H7 (cell line): ENCODE data around the gene SDC1. TPM values are rescaled to one million over a fixed set of nuclear protein-coding genes. Genes with fewer than 3 reads are reported as not detected.

ENCODE experiments used
- DNase-seq: peaks from one replicate; pipeline ENCODE4 v3.0.0; 2012
- H3K27me3 ChIP-seq: 2 replicates; pipeline ENCODE4 v1.6.0; 2011; ENCODE audit warnings: mild to moderate bottlenecking, low read length; ENCODE audit not compliant: control insufficient read depth, insufficient read depth
- H3K36me3 ChIP-seq: replicated peaks from 2 replicates; pipeline ENCODE4 v1.5.1; 2011; ENCODE audit warnings: low read length; ENCODE audit not compliant: control insufficient read depth, insufficient read depth
- H3K4me3 ChIP-seq: 2 replicates; pipeline ENCODE4 v1.5.1; 2011; ENCODE audit warnings: low read depth, mild to moderate bottlenecking, control low read depth, low read length, moderate library complexity; ENCODE audit not compliant: insufficient read depth
- total RNA-seq: library from RNA; depleted of rRNA; stranded (reverse); fragments of >200 nt; shearing (Covaris generic); gene quantifications from 2 replicates; pipeline ENCODE4 v1.2.3, GENCODE V29; 2014

Gene SDC1
- total RNA-seq, 1 experiment from 2014 or later: 38.5 TPM

GRCh38 chr2:20173064-20173463, 51.9 kb downstream of the SDC1 start:
- no peak for DNase-seq
- H3K36me3 ChIP-seq: no peaks in the 10 kb centered on the region
- H3K4me3 ChIP-seq: no peak overlapping the region
- no peaks in the 10 kb centered on the region for H3K27me3 ChIP-seq

- Histone ChIP-seq H3K36me3 (no peaks in the 10 kb centered on the region), H3K4me3 (no peak overlapping the region)
- peak; percentile 77 for DNase-seq
Measured at GRCh38 chr2:20172273-20173055, 52.5 kb downstream of the SDC1 start.

GRCh38 chr2:20171445-20171977, 53.4 kb downstream of the SDC1 start:
- DNase-seq: peak; percentile 33
- no peak overlapping the region for H3K4me3 ChIP-seq
- H3K27me3 ChIP-seq: no peaks in the 10 kb centered on the region
- no peaks in the 10 kb centered on the region for H3K36me3 ChIP-seq

More at GRCh38 chr2:20172273-20173055, 52.5 kb downstream of the SDC1 start:
- H3K27me3 ChIP-seq: no peaks in the 10 kb centered on the region

GRCh38 chr2:20170704-20171250, 54.2 kb downstream of the SDC1 start:
- DNase-seq: peak; percentile 24
- Histone ChIP-seq H3K27me3 (no peaks in the 10 kb centered on the region), H3K36me3 (no peaks in the 10 kb centered on the region), H3K4me3 (no peak overlapping the region)

GRCh38 chr2:20169796-20170703, 54.9 kb downstream of the SDC1 start:
- Histone ChIP-seq H3K36me3 (no peaks in the 10 kb centered on the region), H3K27me3 (no peaks in the 10 kb centered on the region), H3K4me3 (no peak overlapping the region)
- DNase-seq: peak; percentile 78

- H3K36me3 ChIP-seq: no peaks in the 10 kb centered on the region
- DNase-seq: peak; percentile 56
- no peak overlapping the region for H3K4me3 ChIP-seq
- H3K27me3 ChIP-seq: no peaks in the 10 kb centered on the region
Measured at GRCh38 chr2:20168727-20169696, 55.9 kb downstream of the SDC1 start.

- DNase-seq: peak; percentile 26
- Histone ChIP-seq H3K36me3 (no peaks in the 10 kb centered on the region), H3K4me3 (no peak overlapping the region), H3K27me3 (no peaks in the 10 kb centered on the region)
Measured at GRCh38 chr2:20168048-20168726, 56.7 kb downstream of the SDC1 start.

- Histone ChIP-seq H3K4me3 (no peak overlapping the region), H3K27me3 (no peaks in the 10 kb centered on the region), H3K36me3 (no peaks in the 10 kb centered on the region)
- DNase-seq: no peak
Measured at GRCh38 chr2:20167356-20167755, 57.6 kb downstream of the SDC1 start.

- no peak overlapping the region for H3K4me3 ChIP-seq
- H3K36me3 ChIP-seq: no peaks in the 10 kb centered on the region
- H3K27me3 ChIP-seq: no peaks in the 10 kb centered on the region
- no peak for DNase-seq
Measured at GRCh38 chr2:20165677-20166509, 59.0 kb downstream of the SDC1 start.

GRCh38 chr2:20164734-20165478, 60.0 kb downstream of the SDC1 start:
- H3K27me3 ChIP-seq: no peaks in the 10 kb centered on the region; the same call in 1 of the 2 replicates
- no peak for DNase-seq
- no peak overlapping the region for H3K4me3 ChIP-seq
- H3K36me3 ChIP-seq: no peaks in the 10 kb centered on the region

- no peak for DNase-seq
- no peaks in the 10 kb centered on the region for H3K36me3 ChIP-seq
- no peaks in the 10 kb centered on the region; the same call in 1 of the 2 replicates for H3K27me3 ChIP-seq
- no peak overlapping the region for H3K4me3 ChIP-seq
Measured at GRCh38 chr2:20164061-20164733, 60.7 kb downstream of the SDC1 start.
